Thyroid gland (tissue), 4 donors: ENCODE measurements around the gene ITGA1.

Source experiments
- POLR2A ChIP-seq, 2 donors: fragments of 450-650 bp; IDR thresholded peaks; one replicate each; pipeline ENCODE4 v1.6.1; 2017; ENCODE audit warnings: antibody characterized with exemption in 2 of 2, mild to moderate bottlenecking in 2 of 2, moderate library complexity in 1 of 2
- TF ChIP-seq, protein P1 (sequence below), 6 experiments: fragments of 200-600 bp in 3 of 6; fragments of 450-650 bp in 3 of 6; sonication (generic) in 3 of 6; IDR thresholded peaks; one replicate each; pipeline ENCODE4 v1.5.1; 2016 to 2019; ENCODE audit warnings: antibody characterized with exemption in 6 of 6, mild to moderate bottlenecking in 2 of 6, inconsistent platforms in 1 of 6, moderate library complexity in 1 of 6

DNA sequence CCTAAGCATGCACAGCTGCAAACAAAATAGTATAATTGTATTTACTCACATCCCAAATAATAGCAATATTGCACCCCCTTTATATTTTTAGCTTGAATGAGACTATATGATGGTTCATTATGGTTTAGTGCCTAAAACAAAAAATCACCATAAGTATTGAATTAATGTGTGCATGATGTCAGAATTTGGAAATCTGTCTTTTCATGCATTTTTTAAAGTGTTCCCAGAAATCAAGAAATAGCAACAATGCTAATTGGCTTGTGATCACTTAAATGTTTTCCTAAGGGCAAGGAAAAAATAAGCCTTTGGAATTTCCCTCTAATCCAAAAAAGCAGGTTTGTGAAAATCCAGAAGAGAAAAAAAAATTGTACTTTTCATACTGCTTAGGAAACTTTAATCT, 150.5 kb downstream of the ITGA1 start:
- TF ChIP-seq, protein P1, sequence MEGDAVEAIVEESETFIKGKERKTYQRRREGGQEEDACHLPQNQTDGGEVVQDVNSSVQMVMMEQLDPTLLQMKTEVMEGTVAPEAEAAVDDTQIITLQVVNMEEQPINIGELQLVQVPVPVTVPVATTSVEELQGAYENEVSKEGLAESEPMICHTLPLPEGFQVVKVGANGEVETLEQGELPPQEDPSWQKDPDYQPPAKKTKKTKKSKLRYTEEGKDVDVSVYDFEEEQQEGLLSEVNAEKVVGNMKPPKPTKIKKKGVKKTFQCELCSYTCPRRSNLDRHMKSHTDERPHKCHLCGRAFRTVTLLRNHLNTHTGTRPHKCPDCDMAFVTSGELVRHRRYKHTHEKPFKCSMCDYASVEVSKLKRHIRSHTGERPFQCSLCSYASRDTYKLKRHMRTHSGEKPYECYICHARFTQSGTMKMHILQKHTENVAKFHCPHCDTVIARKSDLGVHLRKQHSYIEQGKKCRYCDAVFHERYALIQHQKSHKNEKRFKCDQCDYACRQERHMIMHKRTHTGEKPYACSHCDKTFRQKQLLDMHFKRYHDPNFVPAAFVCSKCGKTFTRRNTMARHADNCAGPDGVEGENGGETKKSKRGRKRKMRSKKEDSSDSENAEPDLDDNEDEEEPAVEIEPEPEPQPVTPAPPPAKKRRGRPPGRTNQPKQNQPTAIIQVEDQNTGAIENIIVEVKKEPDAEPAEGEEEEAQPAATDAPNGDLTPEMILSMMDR (IDR thresholded peaks at IDR 0.05), result no peak
- no peak for TF ChIP-seq POLR2A (IDR thresholded peaks at IDR 0.05)
